NCI-H82 (cell line): Measurements from ENCODE around the gene PCDHGB2.
"Not testable (repeated sequence)": the region's sequence is repeated elsewhere in the genome, so short reads cannot be mapped to it uniquely, and the experiment has no call there.

Experiments used
- DNase-seq: peaks from one replicate; lab custom pipeline; 2025; lab: John Stamatoyannopoulos, UW

Gene PCDHGB2

GRCh38 chr5:141359790-141360426 is at the start of gene PCDHGB2:
PCDHGB2 (plus strand) TSS chr5:141359994; CDS start chr5:141360136, 142 bp downstream.
- peak; percentile 4 for DNase-seq

- DNase-seq: no peak
Observed at GRCh38 chr5:141313711-141314110, 46.1 kb upstream of the PCDHGB2 start.

GRCh38 chr5:141316963-141317362 is 42.8 kb upstream of the PCDHGB2 start:
- not testable (repeated sequence) for DNase-seq

- no peak for DNase-seq
Observed at GRCh38 chr5:141319202-141319601, 40.6 kb upstream of the PCDHGB2 start.

GRCh38 chr5:141319699-141320098 is 40.1 kb upstream of the PCDHGB2 start:
- DNase-seq: no peak

GRCh38 chr5:141320225-141321169 is 39.3 kb upstream of the PCDHGB2 start, which contains the start of gene TAF7:
TAF7 (minus strand) TSS chr5:141320784; CDS start chr5:141320044, 740 bp downstream.
- DNase-seq: peak; percentile 91

- no peak for DNase-seq
Observed at GRCh38 chr5:141322261-141322660, 37.5 kb upstream of the PCDHGB2 start.

GRCh38 chr5:141326088-141326854 is 33.5 kb upstream of the PCDHGB2 start:
- peak; percentile 66 for DNase-seq

- DNase-seq: no peak
Observed at GRCh38 chr5:141328231-141328630, 31.6 kb upstream of the PCDHGB2 start.

- peak; percentile 7 for DNase-seq
Observed at GRCh38 chr5:141330299-141331080, 29.3 kb upstream of the PCDHGB2 start, which contains the start of gene PCDHGA1. PCDHGA1 (plus strand) TSS chr5:141330514.

- not testable (repeated sequence) for DNase-seq
Observed at GRCh38 chr5:141332571-141332970, 27.2 kb upstream of the PCDHGB2 start.

GRCh38 chr5:141338538-141339306 is 21.1 kb upstream of the PCDHGB2 start, which contains the start of gene PCDHGA2:
PCDHGA2 (plus strand) TSS chr5:141338760.
- DNase-seq: peak; percentile 21

GRCh38 chr5:141340781-141341354 is 18.9 kb upstream of the PCDHGB2 start:
- not testable (repeated sequence) for DNase-seq

GRCh38 chr5:141342773-141343172 is 17.0 kb upstream of the PCDHGB2 start:
- no peak for DNase-seq

GRCh38 chr5:141343242-141343952 is 16.4 kb upstream of the PCDHGB2 start, which contains the start of gene PCDHGA3:
PCDHGA3 (plus strand) TSS chr5:141343829; CDS start chr5:141344034, 205 bp downstream.
- peak; percentile 16 for DNase-seq

GRCh38 chr5:141343953-141344463 is 15.8 kb upstream of the PCDHGB2 start:
- no peak for DNase-seq

- DNase-seq: no peak
Observed at GRCh38 chr5:141345327-141345726, 14.5 kb upstream of the PCDHGB2 start.

GRCh38 chr5:141346017-141346416 is 13.8 kb upstream of the PCDHGB2 start:
- DNase-seq: not testable (repeated sequence)
